Measurements from ENCODE around the gene TPGS2. TPM values are rescaled to one million over a fixed set of nuclear protein-coding genes. Genes with fewer than 3 reads are reported as not detected.
A peak's percentile ranks its signal among the peaks of the same experiment; 100 is the strongest.
"Not testable (repeated sequence)": the region's sequence is repeated elsewhere in the genome, so short reads cannot be mapped to it uniquely, and the experiment has no call there.

The TPGS2 gene, protein sequence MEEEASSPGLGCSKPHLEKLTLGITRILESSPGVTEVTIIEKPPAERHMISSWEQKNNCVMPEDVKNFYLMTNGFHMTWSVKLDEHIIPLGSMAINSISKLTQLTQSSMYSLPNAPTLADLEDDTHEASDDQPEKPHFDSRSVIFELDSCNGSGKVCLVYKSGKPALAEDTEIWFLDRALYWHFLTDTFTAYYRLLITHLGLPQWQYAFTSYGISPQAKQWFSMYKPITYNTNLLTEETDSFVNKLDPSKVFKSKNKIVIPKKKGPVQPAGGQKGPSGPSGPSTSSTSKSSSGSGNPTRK
- 134 and 156 TPM in 2 replicates for total RNA-seq

DNA sequence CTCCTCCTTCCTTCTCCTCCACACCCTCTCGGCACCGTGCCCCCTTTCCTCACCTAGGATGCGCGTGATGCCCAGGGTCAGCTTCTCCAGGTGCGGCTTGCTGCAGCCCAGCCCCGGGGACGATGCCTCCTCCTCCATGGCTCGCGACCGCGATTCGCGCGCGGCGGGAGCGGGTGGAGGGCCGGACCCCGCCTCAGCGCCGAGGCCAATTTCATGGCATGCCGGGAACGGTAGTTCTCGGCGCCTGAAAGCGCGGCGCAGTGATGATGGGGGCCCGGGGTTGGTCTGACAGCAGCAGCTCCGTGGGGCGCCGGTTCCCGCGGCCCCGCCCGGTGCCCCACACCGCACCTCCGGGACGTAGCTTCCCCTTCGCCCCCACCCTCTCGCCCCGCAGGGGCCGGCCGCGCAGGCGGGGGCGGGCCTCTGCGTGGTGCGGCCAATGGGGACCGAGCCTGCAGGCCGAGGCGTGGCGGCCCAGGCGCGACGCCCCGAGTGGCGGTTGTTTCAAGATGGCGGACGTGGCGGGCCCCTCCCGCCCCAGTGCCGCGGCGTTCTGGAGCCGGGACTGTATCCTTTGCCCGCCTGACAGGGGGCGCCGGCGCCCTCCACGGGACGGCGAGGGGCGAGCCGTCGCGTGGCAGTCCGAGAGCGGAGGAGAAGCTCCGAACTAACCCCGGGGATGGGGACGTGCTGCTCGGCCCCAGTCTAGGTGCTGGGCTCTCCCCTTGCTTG is at the start of gene TPGS2, which contains the start of gene KIAA1328:
TPGS2 (minus strand) TSS at position 373 of the 732 bp plus-strand sequence; CDS start at position 138, 235 bp downstream.
KIAA1328 (plus strand) TSS at position 498 of the 732 bp plus-strand sequence; CDS start at position 510, 12 bp downstream.
- DNase-seq (ENCODE audit: low read depth in 2 of 2), result peak; percentile 89 to 94

DNA sequence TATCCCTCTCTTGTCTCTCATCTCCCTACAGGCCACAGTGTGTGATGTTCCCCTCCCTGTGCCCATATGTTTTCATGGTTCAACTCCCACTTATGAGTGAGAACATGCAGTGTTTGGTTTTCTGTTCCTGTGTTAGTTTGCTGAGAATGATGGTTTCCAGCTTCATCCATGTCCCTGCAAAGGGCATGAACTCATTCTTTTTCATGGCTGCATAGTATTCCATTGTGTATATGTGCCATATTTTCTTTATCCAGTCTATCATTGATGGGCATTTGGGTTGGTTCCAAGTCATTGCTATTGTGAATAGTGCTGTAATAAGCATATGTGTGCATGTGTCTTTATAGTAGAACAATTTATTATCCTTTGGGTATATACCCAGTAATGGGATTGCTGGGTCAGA is 45.0 kb upstream of the TPGS2 start:
- DNase-seq (ENCODE audit: low read depth in 2 of 2), result not testable (repeated sequence)

DNA sequence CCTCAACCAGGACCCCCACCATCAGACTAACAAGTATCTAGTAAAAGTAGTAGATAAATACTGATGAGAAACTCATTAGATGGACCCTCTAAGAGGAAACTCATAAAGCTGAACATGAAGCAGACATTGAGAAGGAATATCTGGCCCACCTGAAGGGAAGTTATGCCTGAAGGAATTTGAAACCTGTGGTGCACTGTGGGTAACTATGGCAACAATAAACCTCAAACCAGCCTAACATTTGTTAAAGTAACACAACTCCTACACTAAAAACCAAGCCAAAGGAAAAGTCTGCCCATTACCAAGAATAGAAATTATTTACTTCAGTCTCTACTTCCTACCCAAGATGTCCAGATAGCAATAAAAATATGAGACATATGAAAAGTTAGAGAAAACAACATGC is 43.5 kb upstream of the TPGS2 start:
- DNase-seq (ENCODE audit: low read depth in 2 of 2), result no peak

DNA sequence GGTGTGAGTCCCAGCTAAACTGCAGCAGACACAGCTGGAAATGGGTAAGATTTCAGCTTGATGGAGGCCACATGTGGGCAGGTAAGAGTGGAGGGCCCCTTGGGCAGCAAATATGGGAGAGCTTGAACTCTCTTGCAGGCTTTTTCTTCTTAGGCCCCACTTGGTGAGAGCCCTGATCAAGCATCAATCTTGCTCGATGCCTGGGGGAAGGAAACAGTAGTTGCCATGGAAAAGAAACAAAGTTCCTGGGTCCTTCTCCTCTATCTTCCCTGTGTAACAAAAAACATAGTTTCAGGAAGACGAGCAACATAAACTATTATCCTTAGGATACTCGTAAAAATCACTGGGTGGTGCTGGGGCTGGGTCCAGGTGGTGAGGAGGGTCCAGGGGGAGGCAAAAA is 43.0 kb upstream of the TPGS2 start:
- DNase-seq (ENCODE audit: low read depth in 2 of 2), result no peak

DNA sequence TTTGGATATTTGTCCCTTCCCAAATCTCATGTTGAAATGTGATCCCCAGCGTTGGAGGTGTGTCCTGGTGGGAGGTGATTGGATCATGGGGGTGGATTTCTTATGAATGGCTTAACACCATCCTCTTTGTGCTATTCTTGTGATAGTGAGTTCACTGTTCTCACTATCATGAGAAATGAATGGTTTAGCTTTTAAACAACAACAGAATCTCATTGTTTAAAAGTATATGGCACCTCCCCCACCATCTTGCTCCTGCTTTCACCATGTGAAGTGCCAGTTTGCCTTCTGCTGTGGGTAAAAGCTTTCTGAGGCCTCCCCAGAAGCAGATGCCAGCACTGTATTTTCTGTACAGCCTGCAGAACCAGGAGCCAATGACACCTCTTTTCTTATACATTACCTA is 38.3 kb upstream of the TPGS2 start:
- no peak for DNase-seq (ENCODE audit: low read depth in 2 of 2)

DNA sequence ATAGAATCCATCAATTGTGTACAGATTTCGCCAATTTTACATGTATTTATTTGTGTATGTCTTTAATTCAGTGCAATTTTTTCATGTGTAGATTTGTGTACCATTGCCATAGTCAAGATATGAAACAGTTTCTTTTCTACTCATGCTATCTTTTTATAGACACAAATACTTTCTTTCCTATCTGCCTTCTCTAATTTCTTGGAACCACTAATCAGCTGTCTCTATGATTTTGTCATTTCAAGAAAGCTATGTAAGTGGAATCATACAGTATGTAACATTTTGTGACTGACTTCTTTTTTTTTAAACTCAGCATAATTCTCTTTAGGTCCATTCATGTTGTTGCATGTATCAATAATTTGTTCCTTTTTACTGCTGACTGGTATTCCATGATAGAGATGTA is 33.4 kb upstream of the TPGS2 start:
- DNase-seq (ENCODE audit: low read depth in 2 of 2), result no peak

DNA sequence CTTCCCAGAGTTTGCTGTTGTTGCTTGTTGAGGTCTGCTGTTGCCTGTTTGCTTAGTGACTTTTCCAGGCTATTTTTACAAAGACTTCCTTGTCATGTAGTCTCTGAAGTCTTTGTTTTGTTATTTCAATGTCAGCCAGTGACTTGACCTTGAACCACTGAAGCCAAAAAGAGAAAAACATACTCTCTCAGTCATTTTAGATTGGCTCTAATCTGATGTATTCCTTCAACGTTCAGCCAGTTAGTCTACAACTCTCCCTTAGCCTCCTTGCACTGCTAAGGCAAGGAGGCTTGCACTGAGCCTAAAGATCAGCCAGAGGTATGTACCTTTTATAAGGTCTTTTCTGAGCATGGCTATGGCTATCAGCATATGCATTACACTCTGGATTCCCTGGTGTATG is 28.0 kb upstream of the TPGS2 start:
- peak in 1 of 2 donors; percentile 11 for DNase-seq (ENCODE audit: low read depth in 2 of 2)

DNA sequence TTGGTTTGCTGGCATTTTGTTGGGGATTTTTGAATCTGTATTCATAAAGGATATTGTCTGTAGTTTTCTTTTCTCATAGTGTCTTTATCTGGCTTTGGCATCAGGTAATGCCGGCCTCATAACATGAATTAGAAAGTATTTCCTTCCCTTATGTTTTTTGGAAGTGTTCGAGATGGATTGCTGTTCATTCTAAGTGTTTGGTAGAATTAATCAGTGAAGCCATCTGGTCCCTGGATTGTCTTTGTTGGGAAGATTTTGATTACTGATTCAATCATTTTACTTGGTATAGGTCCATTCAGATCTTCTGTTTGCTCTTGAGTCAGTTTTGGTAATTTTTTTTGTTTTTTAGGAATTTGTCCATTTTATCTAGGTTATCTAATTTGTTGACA is 22.4 kb upstream of the TPGS2 start:
- no peak for DNase-seq (ENCODE audit: low read depth in 2 of 2)

DNA sequence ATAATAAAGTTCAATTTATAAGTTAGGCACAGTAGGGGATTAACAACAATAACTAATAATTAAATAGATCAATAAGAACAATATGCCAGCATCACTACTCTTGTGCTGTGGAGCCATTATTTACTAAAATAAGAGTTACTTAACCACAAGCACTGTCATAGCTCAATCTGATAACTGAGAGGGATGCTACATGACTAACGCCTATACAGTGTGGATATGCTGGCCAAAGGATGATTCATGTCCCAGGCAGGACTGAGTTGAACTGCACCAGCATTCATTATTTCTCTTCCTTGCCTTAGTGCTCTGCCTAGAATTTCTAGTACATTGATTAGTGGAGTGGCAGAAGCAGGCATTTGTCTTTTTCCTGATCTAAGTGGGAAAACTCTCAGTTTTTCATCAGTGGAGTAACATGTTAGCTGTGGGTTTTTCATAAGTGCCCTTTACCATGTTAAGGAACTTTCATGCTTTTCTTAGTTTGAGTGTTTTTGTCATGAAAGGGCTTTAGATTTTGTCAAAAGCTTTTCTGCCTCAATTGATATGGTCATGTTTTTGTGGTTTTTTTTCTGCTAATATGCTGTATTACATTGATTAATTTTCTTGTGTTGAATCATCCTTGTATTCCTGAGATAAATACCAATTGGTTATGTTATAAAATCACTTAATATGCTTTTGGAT is 21.9 kb upstream of the TPGS2 start:
- DNase-seq (ENCODE audit: low read depth in 2 of 2), result peak; percentile 35 to 85

DNA sequence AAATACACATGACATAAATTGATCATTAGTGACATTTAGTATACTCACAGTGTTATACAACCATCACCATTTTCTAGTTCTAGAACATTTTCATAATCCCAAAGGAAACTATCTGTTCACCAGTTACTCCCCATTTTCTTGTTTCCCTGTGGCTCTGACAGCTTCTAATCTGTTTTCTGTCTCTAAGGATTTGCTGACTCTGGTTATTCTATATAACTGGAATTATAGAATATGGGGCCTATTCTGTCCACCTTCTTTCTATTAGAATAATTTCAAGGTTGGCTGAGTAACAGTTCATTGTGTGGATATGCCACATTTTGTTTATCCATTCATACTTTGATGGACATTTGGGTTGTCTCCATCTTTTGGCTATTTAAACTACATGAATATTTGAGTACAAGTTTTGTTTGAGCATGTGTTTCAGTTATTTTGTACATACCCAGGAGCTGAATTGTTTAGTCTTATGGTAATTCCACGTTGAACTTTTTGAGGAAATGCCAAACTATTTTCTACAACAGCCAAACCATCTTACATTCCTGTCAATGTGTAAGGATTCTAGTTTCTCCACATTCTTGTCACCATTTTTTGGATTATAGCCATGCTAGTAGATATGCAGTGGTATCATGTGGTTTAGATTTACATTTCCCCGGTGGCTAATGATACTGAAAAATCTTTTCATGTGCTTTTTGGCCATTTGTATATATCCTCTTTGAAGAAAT is 20.6 kb upstream of the TPGS2 start:
- no peak for DNase-seq (ENCODE audit: low read depth in 2 of 2)

DNA sequence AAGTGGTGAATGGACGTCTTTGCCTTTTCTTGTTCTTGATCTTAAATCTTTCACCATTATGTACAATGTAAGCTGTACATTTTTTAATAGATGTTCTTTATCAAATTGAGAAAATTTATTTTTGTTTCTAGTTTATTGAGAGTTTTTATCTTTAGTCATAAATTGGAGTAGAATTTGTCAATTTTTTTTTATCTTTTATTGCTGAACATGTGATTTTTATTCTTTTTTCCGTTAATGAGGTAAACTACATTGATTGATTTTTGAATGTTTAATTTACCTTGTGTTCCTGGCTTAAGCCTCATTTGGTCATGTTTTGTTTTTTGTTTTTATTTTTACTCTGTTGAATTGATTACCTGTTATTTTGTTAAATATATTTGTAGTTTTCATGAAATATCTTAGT is 19.8 kb upstream of the TPGS2 start:
- DNase-seq (ENCODE audit: low read depth in 2 of 2), result no peak

DNA sequence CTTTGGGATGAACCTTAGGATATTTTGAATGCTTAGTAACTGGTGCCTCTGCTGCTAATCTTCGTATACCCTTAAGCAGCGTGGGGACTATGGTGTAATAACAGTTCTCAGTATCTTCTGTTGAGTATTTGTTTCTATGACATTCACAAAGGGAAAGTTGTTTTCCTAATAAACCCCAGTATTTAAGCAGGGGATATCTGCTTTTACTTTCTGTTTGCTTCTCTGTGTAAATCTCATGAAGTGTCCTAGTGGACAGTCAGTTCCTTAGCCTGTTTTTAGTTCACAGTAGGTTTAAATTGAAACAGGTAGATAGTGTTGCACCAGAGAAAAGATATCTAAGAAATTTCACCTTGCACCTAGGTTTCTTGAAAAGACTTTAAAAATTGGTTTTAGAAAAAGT is 15.0 kb upstream of the TPGS2 start:
- no peak for DNase-seq (ENCODE audit: low read depth in 2 of 2)

DNA sequence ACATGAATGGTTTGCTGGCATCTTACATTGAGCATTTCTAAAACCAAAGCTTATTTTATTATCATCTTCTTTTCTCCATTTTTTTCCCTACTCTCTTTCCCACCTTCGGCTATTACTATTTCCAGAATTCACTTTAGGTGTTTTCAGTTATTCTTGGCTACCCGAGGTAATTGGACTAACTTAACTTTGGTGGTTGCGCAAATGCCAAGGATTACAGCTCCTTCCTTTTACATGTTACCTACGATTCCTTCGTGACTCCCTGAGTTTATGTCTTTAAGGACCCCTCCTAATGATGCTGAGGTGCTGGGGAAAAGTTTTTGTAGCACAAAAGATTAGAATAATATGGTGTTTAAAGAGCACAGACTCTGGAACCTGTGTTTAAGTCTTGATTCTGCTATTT is 14.4 kb upstream of the TPGS2 start:
- DNase-seq (ENCODE audit: low read depth in 2 of 2), result no peak

DNA sequence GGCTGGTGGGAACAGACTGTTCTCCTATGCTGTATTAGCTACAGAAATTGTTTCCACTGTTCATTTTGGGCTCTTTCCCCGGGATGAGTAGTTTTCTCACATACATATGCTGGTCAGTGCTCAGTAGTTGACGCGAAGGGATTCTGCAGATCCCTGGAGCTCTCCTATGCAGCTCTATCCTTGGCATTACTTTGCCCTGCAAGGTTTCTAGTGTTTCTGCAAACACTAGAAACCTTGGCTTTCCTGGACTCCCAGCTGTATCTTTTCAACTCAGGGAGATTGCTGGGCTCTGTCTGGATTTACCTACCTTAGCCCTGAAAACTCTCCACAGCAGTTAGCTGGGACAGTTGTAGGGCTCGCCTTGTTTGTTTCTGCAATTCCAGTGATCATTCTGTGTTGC is 11.0 kb upstream of the TPGS2 start:
- no peak for DNase-seq (ENCODE audit: low read depth in 2 of 2)

DNA sequence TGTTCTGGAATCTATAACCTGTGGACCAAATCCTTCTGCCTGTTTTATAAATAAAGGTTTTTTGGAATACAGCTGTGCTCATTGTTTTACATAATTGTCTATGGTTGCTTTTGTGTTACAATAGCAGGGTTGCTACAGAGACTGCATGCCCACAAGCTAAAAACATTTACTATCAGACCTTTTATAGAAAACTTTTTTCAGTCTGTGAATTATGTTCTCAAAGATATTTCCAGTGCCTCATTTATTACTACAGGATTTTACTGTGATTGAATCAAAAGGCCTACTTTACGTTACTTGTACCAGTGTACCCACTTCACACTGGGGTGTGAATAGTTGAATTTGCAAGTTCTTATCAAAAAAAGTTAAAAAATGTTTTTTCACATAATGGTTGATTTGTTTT is 7.1 kb upstream of the TPGS2 start:
- DNase-seq (ENCODE audit: low read depth in 2 of 2), result no peak

DNA sequence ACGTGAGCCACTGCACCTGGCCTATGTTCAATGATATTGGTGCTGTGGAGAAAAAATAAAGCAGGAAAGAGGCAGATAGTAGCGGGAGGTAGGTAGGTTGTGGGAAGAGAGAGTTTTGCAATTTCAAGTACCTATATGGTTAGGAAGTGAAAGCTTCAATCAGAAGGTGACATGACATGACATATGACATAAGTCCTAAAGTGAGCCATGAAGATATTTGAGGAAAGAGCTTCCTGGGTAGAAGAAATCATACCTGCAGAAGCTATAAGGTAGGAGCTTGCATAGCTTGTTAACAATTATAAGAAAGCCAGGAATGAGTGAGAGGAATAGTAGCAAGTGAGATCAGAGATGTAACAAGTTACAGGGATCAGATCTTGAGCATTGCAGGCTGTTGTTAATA is 4.3 kb upstream of the TPGS2 start:
- no peak for DNase-seq (ENCODE audit: low read depth in 2 of 2)

DNA sequence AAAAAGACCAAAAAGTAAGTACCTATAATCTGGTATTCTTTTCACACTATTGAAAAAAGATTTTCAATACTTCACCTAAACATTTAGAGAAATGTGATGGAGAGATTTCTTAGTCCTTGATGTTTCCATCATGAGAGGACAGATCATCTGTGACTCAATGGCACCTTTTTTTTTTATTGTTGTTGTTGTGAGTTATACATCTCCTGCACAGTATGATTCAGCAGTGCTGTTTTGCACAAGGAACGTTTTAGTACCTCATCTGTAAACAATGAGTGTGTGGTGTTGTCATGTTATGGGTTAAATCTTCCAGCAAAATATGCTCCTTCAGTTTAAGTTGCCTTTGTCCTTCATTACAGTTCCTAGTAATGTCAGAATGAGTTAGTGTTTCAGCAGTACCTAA is 2.3 kb upstream of the TPGS2 start:
- peak in 1 of 2 donors; percentile 25 for DNase-seq (ENCODE audit: low read depth in 2 of 2)

DNA sequence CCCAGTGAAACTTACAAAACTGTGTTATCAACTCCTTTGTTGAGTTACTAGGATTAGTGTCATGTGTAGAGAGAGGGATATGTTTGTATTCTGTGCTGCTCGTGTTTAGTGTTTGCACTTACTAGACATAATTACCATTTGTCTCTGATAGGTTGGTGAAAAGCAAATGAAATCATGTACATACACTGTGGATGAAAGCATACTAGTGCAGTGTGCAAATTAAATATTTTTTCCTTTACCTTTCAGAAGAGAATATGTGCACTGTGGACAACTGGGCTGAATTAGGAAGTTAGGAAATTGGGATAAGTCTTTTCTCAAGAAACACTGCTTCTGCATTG is 1.3 kb upstream of the TPGS2 start:
- no peak for DNase-seq (ENCODE audit: low read depth in 2 of 2)

DNA sequence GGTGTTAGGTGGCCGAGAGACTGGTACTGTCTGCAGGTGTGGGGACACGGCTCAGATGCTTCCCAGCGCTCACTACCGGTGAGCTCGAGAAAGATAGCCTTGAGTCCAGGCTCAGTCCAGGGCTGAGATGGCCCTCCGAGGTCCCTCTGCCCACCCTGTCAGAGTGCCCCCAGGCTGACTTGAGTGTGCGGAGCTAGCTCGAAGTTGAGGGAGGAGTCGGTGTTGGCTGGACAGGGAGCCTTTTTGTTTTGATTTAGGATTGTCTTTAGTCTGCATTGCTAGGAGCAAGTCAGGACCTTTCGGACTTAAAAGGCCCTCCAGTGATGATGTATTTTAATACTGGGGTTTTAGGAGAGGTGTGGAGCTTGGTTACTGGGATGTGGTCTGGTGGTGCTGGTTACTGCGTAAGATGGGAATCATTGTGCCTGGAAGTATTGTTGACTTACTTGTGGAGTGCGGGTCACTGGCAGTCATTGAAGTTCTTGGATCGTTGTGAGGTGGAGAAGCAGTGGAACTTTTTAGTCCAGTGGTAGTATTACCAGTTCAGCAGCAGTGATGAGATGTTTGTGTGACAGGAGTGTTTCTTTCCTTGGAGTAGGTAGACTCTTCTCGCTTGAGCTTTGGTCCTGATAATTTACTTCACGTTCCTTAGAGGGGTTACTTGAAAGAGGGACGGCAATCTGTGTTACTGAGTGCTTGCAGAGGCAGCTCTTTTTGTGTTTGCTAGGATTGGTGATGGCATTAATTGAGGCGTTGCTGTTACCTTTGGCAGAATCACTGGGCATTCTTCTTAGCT is 758 bp upstream of the TPGS2 start:
- DNase-seq (ENCODE audit: low read depth in 2 of 2), result peak in 1 of 2 donors; percentile 40

DNA sequence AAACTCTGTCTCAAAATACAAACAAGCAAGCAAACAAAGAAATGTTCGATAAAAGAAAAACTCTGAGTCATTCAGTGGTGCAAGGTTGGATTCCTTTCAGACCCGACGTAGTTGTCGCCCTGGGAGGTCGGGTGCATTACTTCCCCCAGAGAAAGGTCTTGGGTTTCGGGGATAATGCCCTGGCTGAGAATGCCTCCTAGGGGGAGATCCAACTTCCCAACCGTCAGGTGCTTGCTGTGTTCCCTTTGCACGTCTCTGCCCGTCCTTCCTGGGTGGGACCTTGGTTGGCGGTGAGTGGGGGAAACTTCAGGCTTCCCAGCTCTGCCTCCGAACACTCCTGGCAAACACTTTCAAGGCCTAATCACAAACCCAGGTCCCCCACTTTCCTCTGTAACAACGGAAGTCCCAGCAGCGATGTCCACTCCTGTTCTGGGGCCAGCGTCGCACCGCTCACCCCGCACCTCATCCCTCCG is 609 bp downstream of the TPGS2 start:
- DNase-seq (ENCODE audit: low read depth in 2 of 2), result peak; percentile 34 to 43

DNA sequence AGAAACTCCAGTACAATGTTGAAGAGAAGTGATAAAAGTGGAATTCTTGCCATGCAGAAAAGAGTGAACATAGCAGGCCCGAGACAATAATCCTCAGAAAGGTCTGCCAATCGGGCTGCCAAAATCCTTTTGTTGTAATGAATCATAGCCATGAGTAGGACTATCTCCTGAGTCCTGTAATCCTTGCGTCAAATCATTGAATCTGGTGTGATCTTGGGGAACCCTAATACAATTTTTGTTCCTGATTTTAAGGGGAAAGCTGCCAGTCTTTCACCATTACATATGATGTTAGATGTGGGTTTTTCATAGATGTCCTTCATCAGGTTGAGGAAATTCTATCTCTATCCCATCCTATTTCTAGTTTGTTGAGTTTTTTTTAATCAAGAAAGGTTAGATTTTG is 2.2 kb downstream of the TPGS2 start:
- DNase-seq (ENCODE audit: low read depth in 2 of 2), result no peak
